SU-DHL-6 (cell line): Measurements from ENCODE around the gene FBXW7.

Experiments used
- CTCF ChIP-seq: fragments of 200-600 bp; sonication (generic); IDR thresholded peaks from one replicate; pipeline ENCODE4 v1.5.1; 2017; ENCODE audit warnings: antibody characterized with exemption, mild to moderate bottlenecking, low read length, moderate library complexity; ENCODE audit not compliant: insufficient read depth, poor library complexity, severe bottlenecking
- EZH2phosphoT487 ChIP-seq: fragments of 200-600 bp; sonication (generic), shearing (Covaris generic); conservative IDR thresholded peaks from 2 replicates; pipeline ENCODE4 v1.6.1; 2018; ENCODE audit warnings: mild to moderate bottlenecking, antibody characterized with exemption, low read length, moderate library complexity, mixed read lengths

GRCh38 chr4:152531479-152531878 is 4.4 kb downstream of the FBXW7 start:
- TF ChIP-seq CTCF (no peak), EZH2phosphoT487 (no peak)
